ENCODE measurements around the gene ADGRA1.
"Not testable (repeated sequence)": the region's sequence is repeated elsewhere in the genome, so short reads cannot be mapped to it uniquely, and the experiment has no call there.

The ADGRA1 gene

DNA sequence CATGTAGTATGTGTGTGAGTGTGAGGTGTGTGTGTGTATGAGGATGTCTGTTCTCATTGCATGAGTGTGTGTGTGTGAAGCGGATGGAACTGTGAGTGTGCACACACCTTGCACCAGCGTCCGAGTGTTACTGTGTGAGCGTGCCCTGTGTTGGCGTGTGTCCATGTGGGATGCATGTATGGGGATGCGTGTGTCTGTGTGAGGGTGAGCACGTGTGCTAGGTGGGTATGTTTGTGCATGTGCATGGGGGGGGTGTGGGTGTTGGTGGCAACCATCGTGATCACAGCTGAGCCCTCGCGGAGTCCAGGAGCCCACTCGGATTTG, 78.7 kb downstream of the ADGRA1 start:
- no peak for DNase-seq

DNA sequence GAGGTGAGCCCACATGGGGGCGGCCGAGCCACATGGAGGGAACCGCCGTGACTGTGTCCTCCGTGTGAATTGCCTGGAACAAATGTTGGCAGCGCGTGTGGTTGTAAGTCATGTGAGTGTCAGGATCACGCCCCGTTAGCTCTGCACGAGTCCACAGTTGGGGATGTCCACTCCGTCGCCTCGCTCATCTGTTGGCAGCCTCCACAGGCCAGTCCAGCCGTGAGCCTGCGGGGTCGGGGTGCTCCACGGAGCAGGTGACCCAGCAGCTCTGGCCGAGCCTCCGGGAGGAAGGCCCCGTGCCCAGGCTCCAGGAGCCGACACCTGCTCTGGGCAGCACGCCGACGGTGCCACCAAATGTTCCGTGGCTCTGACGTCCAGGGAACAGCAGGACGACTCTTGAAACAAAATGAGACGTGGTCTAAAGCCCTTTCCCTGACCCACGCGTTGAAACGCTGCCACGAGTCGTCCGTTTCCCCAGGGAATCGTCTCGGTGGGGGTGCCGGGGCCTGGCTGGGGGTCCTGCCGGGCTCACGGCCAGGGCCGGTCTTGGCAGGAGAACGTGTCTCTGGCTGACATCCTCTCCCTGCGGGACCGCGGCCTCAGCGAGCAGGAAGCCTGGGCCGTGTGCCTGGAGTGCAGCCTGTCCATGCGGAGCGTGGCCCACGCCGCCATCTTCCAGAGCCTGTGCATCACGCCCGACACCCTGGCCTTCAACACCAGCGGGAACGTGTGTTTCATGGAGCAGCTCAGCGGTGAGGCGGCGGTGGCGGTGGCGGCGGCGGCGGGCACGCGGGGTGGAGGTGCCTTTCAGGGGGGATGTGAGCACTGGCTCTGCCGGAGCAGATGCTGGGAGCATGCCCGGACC, 79.3 kb downstream of the ADGRA1 start:
- DNase-seq = no peak

DNA sequence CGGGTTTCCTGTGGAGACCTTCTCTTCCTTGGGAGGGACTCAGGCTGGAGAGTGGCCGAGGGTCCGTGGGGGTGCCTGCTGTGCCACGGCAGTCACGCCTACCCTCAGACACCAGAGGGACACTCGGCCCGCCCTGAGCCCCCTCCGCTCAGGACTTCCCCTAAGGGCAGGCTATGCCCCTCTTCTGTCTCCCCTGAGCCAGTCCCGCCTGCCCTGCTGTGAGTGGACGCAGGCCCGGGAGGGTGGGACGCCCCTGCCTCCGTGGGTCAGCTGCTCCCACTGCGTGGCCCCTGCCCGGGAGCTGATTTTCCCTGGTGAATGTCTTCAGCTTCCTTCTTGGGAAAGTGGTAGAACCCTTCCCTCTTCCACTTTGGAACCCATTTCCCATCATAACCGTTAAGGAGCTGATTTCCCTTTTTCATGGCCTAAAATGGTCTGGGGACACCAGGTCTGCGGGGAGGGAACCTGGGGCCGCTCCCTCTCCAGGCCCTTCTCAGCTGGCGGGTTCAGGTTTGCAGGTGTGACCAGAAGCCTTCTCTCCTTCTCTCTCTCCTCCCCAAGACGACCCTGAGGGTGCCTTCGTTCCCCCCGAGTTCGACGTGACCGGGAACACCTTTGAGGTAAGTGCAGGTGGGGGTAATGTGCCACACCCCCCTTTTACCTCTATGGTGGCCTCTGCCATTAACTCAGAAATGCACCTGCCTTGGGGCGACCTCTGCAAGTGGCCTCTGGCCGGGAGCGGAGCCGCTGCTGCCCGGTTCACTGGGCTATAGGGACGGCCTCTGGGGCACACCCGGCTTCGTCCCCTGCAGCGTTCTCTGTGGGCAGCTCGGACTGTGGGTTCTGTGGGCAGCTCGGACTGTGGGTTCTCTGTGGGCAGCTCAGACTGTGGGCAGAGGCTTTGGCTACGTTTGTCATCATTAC, 80.2 kb downstream of the ADGRA1 start:
- no peak for DNase-seq

DNA sequence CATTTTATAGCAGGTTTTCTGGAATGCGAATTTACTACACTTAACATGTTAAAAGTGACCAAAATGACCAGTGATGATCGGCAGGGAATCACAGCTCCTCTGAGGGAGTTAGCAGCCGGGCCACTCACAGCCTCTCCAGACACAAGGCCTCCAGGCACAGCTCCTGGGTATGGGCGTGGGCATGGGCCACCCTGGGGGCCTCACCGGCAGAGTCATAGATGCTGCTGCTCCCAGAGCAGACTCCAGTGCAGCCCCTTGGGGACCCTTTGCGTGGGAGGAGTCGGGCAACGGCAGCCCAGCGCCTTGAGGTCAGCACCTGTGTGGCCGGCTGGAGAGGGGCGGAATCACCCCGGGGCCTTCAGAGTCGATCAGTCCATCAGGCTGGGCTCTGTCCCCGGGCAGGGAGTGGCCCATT, 80.9 kb downstream of the ADGRA1 start:
- DNase-seq = no peak

DNA sequence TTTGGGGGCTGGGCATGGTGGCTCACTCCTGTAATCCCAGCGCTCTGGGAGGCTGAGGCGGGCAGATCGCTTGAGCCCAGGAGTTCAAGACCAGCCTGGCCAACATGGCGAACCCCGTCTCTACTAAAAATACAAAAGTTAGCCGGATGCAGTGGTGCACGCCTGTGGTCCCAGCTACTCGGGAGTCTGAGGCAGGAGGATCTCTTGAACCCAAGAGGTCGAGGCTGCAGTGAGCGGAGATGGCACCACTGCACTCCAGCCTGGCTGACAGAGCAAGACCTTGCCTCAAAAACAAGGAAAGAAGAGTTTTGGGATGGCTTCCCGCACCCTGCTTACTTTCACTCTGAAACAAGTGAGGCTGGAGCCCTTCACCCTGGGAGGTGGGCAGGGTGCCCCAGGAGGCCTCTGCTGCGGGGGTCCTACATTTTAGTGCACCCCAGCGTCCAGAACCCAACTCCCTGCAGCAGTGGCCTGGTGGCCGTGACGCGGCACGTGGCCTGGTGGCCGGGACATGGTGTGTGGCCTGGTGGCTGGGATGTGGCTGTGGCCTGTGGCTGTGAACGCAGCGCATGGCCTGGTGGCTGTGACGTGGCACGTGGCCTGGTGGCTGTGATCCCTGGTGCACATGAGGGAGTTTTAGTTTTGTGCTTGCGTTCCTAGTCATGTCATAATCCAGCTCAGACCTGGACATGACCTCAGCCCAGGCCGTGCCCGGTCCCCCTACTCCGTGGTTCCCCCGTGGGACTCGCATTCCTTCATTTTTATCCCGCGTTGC, 81.6 kb downstream of the ADGRA1 start:
- no peak for DNase-seq

DNA sequence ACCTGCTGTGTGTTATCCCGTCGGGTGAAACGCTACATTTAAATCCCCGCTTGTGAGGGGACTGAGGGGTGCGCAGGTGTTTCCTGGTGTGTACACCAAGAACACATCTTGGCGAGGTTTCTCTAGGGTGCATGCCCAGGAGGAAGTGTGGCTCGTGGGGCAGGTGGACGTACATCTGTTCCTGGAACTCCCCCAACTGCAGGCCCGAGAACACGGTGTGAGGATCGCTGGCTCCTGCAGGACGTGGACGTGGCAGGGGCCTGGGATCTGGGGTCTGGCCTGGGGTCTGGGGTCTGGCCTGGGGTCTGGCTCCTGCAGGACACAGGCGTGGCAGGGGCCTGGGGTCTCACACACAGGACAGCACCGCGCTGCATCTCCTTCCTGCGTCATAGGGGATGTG, 82.4 kb downstream of the ADGRA1 start:
- no peak for DNase-seq

DNA sequence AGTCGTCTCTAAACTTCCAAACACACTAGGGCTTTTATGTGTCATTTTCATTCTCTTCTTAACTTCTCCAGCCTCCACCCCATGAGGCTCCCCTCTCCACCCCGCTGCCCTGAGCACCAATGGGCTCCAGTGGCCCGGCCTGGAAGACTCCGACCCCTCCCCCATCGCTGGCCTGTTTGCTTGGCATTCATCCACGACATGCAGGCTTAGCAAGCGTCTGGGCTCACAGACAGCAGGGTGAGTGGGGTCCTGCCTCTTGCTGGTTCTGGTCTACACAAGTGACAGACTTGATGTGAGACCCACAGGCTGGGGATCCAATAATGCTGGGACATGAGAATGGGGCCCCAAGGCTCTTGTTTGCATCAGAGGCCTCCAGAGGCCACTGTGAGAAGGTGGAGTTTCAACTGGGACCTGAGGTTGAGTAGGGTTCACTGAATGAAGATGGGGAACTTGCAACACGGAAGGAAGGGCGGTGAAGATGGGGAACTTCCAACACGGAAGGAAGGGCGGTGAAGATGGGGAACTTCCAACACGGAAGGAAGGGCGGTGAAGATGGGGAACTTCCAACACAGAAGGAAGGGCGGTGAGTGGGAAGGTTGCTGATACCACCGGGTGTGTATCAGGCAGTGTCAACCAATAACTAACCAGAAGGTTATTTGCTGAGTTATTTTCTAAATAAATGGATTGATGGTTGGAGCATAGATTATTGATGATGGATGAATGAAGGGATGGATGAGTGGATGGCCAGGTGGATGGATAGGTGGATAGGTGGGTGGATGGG, 86.3 kb downstream of the ADGRA1 start:
- no peak for DNase-seq

DNA sequence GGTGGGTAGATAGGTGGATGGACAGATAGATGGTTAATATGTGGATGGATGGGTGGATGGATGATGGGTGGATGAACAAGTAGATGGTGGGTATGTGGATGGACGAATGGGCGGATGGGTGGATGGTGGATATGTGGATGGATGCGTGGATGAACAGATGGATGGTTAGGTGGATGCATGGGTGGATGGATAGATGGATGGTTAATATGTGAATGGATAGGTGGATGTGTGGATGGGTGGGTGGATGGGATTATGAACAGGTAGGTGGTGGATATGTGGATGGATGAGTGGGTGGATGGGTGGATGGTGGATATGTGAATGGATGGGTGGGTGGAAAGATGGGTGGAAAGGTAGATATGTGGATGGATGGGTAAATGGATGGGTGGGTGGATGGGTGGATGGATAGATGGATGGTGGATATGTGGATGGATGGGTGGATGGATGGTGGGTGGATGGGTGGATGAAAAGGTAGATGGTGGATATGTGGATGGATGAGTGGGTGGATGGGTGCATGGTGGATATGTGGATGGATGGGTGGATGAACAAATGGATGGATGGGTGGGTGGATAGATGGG, 87.1 kb downstream of the ADGRA1 start:
- DNase-seq = no peak

DNA sequence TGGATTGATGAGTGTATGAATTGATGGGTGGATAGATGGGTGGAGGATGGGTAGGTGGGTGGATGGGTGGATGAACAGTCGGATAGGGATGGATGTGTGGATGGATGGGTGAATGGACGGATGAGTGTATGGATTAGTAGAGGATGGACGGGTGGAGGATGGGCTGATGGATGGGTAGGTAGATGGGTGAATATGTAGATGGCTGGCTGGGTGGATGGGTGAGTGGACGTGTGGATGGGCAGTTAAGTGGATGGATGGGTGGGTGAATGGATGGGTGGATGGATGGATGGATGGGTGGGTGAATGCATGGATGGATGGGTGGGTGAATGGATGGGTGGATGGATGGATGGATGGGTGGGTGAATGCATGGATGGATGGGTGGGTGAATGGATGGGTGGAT, 87.9 kb downstream of the ADGRA1 start:
- not testable (repeated sequence) for DNase-seq

DNA sequence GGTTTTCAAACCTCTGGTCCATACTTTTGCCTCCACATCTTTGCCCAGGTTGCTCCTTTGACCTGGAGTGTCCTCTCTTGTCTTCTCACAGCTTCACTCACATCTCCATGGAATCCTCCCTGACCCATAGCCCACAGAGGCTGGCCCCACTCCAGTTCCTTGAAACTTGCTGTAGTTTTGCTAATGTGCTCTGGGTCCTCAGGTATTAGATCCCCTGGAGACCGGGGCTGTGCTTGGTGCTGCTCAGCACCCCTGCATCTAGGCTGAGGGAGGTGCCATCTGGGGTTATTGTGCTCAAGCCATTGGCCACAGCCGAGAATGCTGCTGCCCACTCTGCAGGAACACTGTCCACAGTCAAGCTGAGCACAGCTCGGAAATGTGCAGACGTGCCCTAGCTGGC, 88.8 kb downstream of the ADGRA1 start:
- DNase-seq = no peak

DNA sequence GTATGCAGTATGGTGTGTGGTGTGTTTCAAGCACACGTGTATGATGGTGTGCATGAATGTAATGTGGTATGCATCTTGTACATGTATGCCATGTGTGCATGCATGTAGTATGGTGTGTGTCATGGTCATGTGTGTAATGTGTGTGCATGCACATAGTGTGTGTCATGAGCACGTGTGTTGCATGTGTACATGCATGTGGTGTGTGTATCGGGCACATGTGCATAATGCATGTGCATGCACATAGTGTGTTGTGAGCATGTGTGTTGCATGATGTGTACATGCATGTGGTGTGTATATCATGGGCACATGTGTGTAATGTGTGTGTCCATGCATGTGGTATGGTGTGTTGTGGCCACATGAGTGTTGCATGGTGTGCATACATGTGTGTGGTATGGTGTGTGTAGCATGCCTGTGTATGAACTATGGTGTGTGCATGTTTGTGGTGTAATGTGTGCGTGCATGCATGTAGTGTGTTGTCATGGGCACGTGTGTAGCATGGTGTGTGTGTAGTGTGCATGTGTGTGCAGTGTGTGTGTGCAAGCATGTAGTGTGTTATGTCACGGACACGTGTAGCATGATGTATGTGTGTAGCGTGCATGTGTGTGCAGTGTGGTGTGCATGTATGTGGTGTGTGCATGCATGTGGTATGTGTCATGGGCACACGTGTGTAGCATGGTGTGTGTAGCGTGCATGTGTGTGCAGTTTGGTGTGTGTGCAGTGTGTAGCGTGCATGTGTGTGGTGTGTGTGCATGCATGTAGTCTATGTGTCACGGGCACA, 89.8 kb downstream of the ADGRA1 start:
- no peak for DNase-seq

DNA sequence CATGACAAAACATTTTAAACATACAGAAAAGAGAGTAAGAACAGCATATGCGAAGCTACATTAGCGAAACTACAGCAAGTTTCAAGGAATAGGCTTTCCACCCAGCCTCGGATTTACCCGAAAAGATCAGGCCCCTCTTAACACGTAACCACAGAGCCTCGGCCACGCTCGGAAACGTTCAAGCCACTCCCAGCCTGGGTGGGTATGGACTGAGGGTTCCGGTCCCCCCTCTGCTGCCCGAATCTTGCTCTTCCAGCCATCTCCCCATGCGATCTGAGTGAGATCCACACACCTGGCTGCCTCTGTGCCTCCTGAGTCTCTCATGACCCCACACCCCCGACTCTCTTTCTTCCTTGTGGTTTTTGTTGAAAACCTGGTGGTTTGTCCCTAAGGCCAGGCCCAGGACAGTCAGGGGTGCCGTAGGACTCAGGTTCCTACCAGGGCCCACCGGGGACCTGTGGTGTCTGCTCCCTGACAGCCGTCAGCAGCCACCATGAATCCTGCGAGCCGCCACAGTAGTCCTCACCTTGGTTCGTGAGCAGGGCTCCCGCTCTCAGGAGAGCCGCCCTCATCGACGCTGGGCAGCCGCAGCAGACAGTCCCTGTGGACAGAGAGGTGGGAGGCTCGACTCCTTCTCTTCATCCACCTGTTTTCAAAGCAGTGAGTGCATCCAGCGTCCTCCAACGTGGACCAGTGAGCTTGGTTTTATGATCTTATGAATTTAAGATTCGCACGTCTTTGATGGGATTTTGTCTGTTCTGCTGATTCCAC, 90.8 kb downstream of the ADGRA1 start:
- DNase-seq = no peak

DNA sequence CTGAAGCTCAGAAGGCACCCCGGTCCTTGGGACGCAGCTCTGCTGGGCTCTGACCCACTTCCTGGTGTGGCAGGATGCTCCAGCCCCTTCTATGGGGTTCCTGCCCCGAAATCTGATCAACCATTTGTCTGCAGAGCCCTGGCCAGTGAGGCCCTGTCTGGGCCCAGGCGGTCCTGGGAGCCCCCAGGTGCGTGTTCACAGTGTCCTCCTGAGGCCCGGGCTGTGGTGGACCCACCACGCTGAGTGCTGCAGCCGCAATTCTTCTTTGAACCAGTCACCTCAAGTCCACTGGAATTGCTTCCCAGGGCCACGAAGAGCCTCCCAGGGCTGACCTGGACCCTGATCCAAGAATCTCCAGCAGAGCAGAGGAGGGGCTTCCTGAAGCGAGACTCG, 91.4 kb downstream of the ADGRA1 start:
- no peak for DNase-seq

DNA sequence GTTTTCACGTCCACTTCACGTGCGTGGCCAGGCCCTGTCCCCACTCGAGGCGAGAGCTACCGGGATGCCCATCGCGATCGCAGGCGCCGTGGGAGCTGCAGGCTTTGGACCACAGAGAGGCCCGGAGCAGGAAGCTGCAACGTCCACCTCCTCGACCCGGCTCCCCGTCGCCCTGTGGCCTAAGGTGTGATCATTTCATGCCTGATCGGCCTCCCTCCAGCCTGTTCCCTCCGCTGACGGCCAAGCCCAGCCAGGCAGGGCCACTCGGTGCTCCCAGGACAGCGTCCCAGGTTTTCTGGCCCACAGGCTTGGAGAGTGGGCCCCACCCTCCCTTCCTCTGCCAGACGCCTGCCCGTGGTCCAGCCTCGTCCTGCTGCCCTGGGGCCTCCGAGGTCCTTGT, 91.9 kb downstream of the ADGRA1 start:
- no peak for DNase-seq

DNA sequence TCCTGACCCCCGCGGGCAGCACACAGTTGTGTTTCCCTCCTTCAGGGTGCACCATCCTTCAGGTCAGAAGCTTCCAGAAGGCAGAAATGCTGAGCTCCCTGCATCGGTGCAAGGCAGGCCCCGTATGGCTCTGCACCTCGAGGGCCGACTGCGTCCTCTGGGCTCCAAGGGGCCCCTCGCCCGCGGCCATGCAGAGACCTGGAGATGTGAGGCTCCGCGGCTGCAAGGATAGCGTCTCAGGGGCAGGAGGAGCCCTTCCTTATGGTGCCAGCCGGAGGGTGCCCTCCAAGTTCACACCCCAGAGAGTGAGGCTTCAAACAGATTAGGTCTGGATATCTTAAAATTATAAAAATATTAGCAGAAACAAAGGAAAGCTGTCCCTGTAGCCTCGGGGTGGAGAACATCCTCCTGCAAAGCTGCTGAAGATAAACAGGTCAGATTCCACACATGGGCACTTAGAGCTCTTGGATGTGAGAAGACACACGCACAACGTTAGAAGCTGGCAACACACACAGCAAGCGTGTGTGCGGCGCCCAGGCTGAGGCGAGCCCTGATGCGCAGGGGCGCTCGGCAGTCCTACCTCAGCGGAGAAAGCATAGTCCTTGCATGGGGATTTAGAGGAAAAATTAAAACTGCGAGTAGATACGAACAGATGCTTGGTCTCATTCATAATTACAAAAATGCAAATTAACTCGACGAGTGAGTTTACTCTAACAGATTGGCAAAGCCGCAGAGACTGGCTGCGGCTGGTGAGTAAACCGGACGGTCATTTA, 92.7 kb downstream of the ADGRA1 start:
- DNase-seq = no peak

DNA sequence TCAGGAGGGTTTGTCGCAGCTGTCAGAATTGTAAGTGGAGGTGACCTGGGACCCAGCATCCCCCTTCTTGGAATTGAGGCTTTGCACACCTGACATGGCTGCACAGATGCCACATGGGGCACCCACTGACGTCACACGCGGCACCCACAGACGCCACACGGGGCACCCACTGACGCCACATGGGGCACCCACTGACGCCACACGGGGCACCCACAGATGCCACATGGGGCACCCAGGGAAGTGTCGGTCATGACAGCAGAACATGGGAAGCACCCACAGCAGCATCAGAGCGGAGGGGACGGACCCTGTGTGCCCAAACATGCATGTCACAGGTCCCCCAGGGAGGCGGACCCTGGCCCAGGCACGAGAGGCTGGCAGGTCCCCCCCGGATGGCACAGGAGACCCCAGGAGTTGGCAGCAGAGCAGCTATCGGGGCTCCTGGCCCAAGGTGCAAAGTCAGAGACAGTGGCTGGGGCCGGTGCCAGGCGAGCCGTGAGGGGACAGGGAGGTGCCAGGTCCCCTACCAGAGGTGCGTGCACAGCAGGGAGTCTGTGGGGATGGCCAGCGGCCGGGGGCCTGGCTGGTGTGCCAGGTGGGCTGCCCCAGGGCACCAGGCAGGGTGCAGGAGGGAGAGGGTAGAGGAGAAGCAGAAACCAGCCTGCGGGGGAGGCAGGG, 93.4 kb downstream of the ADGRA1 start:
- DNase-seq = no peak
